Measurements from ENCODE around the gene HYAL1.

HYAL1 gene, protein sequence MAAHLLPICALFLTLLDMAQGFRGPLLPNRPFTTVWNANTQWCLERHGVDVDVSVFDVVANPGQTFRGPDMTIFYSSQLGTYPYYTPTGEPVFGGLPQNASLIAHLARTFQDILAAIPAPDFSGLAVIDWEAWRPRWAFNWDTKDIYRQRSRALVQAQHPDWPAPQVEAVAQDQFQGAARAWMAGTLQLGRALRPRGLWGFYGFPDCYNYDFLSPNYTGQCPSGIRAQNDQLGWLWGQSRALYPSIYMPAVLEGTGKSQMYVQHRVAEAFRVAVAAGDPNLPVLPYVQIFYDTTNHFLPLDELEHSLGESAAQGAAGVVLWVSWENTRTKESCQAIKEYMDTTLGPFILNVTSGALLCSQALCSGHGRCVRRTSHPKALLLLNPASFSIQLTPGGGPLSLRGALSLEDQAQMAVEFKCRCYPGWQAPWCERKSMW

DNA sequence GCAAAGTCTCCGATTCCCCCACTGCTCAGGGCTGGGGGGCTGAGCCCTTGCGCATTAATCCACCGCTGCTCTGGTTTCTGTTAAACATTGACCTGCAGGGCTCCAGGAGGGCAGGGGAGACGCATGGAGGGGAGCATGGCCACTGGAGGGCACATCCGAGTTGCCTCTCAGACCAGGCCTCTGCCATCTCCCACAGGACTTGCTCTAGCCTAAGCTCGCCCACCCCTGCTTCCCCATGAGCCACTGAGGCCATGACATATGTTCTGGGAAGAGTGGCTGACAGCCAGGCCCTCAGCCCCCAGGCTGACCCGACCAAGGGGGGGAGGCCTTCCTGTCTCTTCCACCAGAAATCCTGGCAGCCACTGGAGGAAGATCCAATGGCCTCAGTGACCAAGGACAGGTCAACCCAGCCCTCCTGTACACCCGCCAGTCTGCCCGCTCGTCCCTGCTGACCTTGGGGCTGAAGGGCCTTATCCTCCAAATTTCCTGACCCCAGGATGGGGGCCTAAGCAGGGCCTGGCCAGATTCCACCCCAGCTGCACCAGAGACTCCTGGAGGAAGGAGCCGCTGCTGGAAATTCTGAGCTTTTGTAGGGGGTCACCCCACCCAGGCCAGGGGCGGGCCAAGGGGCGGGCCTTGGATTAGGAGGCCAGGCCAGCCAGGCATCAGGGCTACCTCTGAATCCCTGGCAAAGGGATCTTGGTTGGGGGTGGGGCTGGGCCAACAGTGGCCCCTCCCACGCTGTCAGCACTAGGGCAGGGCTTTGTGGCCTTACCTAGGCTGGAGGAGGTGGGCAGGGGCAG lies at the start of gene HYAL1:
TSS of gene HYAL1 (minus strand) at position 562 of the 803 bp plus-strand sequence. CDS start 618 bp downstream, outside the sequence.
- no peak for DNase-seq (ENCODE audit: low read depth in 2 of 2)

DNA sequence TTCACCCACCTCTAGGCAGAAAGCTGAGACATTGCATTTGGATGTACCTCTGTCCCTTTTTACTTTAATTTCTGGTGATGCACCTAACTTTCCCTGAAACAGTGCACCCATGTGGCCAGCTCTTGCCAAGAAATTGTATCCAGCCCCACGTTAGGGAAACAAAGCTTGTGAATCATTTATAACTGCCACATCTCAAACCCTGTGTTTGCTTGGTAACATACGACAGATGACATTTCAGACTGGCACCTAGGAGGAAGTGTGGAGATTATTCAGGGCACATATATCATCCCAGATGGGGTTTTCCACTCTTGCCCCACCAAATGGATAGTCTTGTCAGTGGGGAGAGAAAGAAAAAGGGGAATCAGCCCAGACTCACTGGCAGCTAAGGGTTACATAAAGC lies 49.4 kb upstream of the HYAL1 start:
- DNase-seq (ENCODE audit: low read depth in 2 of 2) = no peak

GRCh38 chr3:50351323-50351697 lies 47.9 kb upstream of the HYAL1 start:
- DNase-seq (ENCODE audit: low read depth in 2 of 2) = no peak

DNA sequence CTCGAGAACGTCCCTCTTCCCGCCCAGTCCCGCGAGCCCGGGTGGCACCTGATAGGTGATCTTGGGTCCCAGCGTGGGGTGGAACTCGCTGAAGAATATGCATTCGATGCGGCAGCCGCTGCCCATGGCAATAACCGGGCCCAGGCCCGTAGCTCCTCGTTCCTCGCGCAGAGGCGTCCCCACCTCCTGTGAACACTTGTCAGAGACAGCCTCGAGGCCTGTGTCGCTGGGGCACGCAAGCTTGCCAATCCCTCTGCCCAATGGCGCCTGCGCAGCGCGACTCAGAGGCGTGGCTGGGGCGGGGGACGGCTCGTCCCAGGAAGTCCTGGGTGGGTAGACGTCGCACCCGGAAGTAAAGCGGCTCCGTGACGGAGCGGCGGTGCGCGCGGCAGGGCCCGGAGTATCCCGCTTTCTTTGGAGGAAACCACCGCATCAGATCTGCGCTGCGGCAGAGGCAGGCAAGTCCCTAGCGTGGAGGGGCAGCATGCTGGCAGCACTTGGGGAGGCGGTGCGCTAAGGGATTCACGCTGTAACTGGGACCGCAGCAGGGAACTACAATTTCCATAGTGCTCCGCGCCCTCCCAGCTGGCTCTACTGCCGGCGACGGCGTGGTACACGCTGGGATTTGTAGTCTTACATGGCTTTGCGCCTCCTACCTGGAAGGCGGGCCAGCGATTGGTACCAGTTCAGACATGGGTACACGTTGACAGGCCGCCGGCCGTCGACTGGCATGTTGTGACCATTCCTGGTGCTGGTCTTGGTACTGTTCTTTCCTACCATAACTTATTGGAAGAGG lies 47.4 kb upstream of the HYAL1 start, which contains the start of the genes CYB561D2 and NPRL2:
TSS of gene CYB561D2 (plus strand) at position 336 of the 796 bp plus-strand sequence. CDS start 572 bp downstream, outside the sequence.
TSS of gene NPRL2 (minus strand) at position 249 of the 796 bp plus-strand sequence. CDS start at position 126, 123 bp downstream.
- DNase-seq (ENCODE audit: low read depth in 2 of 2) = peak; percentile 99

DNA sequence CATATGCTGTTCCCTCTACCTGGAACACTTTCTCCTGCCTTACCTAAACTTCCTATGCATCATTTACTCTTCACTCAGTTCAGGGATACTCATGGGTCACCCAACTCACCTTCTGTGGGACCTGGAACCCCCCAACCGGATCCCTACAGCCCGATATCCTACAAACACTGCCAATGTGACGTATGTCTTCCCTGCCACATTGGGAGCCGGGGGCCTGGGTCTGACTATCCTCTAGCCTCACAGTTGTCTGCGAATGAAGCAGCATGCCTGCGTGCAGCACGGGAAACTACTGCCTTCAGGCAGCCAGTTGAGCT lies 46.8 kb upstream of the HYAL1 start:
- no peak for DNase-seq (ENCODE audit: low read depth in 2 of 2)

DNA sequence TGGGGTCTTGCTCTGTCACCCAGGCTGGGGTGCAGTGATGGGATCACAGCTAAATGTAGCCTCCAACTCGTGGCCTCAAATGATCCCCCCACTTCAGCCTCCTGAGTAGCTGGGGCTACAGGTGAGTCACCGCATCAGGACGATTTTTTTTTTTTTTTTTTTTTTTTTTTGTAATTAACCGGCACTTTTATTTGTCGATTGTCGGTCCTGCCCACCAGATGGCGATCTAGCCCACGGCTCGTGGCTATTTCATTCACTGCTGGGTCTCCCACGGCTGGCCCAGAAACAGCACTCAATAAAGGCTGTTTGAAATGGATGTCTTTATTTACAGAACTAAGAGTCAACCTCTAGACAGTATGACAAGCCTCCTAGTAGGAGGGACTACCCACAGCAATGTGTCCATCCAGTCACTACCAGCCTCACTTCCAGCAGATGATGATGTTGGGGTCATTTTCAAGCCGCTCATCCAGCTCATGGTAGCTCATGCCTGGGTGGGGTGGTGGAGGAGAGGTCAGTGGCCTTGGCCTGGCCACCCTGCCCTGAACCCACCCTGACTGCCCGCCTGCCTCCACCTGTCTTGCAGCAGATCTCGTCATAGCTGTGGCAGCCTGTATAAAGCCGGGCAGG lies 43.9 kb upstream of the HYAL1 start:
- peak; percentile 64 to 70 for DNase-seq (ENCODE audit: low read depth in 2 of 2)

DNA sequence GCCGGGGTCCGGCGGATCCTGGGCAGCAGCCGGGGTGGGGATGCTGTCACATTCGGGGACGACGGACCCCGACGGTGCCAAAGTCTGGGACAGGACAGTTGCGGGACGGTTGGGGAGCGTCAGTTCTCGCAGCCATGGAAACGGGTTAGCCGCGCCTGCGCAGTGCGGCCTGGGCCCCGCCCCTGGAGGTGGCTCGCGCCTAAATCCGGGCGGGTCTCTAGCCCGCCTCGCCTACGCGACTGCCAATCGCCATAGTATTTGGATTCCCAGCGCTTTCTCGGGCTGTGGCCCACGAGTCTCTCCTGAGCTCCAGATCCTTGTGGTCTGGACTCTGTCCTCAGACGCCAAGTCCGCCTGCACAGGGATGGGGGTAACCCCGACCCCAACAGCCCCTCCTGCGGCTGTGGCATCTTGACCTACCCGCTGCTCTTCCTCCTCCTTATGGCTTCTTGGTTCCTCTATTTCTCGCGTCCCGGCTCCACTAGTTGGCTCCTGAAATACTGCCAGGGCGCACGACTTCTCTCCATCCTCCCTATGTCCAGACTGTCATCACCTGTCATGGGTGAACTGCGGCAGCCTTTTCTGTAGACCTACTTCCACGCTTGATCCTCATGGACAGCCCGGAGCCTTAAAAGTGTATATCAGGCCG lies 42.3 kb upstream of the HYAL1 start, which contains the start of gene ZMYND10:
TSS of gene ZMYND10 (minus strand) at position 147 of the 649 bp plus-strand sequence. CDS start 153 bp downstream, outside the sequence.
- peak; percentile 43 to 61 for DNase-seq (ENCODE audit: low read depth in 2 of 2)

- DNase-seq (ENCODE audit: low read depth in 2 of 2) = no peak
These were observed 41.6 kb upstream of the HYAL1 start for GRCh38 chr3:50345008-50345407.

GRCh38 chr3:50342813-50343633 lies 39.6 kb upstream of the HYAL1 start:
- no peak for DNase-seq (ENCODE audit: low read depth in 2 of 2)

GRCh38 chr3:50341996-50342650 lies 38.7 kb upstream of the HYAL1 start:
- no peak for DNase-seq (ENCODE audit: low read depth in 2 of 2)

DNA sequence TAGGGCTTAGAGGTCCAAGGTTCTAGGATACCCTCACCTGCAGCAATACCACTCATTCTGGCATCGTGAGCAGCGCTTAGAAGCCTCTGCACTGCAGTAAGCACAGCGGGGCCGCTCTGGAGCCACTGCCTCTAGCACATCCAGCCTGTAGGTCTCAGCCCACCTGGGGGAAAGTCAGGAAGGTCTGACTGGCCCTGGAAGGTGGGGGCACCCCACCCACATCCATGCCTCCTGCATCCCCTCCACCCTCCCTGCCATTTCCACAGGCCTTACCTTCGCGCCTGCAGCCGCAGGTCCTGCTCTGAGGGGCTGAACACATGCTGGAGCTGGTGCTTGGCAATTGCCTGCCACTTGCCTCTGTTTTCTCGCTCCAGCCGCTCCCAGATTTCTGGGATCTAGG lies 38.2 kb upstream of the HYAL1 start:
- no peak for DNase-seq (ENCODE audit: low read depth in 2 of 2)

GRCh38 chr3:50340448-50341329 lies 37.3 kb upstream of the HYAL1 start, which contains the start of gene RASSF1:
TSS of gene RASSF1 (minus strand) at chr3:50340836. CDS start at chr3:50340805, 31 bp downstream.
- DNase-seq (ENCODE audit: low read depth in 2 of 2) = peak; percentile 36 to 57

DNA sequence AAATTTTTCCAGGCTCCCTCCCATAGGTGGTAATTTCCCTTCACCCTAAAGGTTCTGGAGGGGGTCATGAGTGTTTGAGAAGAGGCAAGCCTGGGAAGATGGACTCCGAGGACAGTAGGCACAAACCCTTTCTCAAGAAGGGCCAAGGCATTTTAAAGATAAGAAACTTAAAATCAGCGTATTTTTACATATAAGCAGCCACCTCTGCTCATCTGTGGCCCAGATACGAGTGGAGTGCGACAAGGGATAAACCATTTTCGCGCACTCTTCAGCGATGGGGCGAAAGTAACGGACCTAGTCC lies 36.7 kb upstream of the HYAL1 start:
- DNase-seq (ENCODE audit: low read depth in 2 of 2) = no peak

- no peak for DNase-seq (ENCODE audit: low read depth in 2 of 2)
These were observed 36.2 kb upstream of the HYAL1 start for GRCh38 chr3:50339485-50340146.

DNA sequence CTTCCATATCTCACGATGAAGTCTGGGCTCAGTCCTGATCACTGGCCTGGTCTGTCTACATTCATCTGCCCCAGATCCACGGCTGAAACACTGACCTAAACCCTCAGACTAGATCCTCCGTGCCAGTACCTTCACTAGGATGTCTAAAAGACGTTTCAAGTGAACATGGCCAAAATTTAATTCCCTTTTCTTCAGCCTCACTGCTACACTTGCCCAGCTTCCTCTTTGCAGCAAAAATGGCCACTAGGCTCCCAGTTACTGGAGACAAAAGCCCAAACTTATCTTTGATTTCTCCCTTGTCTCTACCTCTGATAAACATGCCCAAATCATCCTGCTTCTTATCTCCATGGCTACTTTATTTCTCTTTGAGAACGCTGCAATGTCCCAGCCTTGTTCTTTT lies 35.6 kb upstream of the HYAL1 start:
- no peak for DNase-seq (ENCODE audit: low read depth in 2 of 2)

DNA sequence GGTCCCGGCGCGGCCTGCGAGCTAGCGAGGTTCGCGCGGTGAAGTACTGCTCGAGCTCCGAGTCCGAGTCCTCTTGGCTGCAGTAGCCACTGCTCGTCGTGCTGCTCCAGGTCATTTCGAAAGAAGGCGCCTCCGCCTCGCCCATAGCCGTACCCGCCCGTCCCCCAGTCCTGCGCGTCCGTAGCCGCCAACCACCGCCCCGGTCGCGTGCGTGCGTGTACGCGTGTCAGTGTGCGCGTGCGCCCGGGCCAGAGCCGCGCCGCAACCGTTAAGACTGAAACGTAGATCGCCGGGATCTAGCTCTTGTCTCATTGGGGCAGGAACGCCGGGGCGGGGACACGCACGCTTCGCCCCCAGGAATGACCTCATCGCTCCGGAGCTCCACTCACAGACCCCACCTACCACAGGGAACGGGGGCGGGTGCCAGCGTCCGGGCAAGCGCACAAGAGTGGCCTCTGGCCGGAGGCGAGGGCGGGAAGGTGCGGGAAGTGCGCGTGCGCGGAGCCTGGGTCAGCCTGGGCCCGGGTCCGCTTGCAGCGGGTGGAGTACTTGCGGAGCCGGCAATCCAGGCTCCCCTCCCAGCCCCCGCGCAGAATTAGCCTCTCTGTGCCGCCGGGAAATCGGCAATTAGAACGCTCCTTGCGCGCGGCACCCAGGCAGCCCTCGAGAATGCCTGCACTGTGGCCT lies 33.9 kb upstream of the HYAL1 start:
- peak; percentile 91 to 96 for DNase-seq (ENCODE audit: low read depth in 2 of 2)

DNA sequence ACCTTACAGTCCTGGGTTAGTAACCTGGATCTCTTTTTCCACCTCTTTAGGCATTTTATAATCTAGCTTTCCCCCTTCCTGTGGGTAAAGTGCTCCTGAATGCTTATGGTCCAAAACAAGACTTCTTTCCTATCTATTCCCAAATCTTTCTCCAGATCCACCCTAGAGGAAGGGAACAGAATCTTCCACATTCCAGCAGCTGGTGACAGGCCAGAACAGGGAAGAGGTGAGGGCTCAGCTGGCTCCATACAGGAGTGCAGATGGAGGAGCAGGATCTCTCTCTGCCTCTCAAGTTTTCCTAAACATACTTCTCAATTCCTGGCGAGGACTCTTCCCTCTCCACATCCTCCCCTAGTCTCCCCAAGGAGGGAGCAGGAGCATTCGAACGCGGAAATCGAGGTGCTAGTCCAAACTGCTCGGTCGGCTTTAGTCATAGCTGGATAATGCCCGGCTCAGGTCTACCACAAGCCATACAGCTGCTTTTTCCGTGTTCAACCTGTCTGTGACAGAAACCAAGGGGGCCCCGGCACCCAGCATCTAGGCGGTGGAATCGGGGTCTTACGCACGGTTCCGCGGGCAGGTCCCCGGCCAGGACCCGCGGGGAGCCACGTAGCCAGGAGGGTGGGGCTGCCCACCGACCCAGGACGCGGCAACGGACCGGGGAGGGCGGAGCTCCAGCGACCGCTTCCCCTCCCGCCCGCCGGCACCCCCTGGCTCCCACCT lies 33.2 kb upstream of the HYAL1 start:
- DNase-seq (ENCODE audit: low read depth in 2 of 2) = no peak

Measured in stimulated activated CD8-positive, alpha-beta memory T cell treated with anti-CD3 and anti-CD28 coated beads, Interleukin-7, amount 100 ng/mL, for 4 hours (primary cell).